ENCODE measurements around the gene ADAR.

- no peak for TF ChIP-seq RAD21 (IDR thresholded peaks at IDR 0.05; ENCODE audit: low read length)
- TF ChIP-seq POLR2A (IDR thresholded peaks at IDR 0.05; ENCODE audit: low read depth, low read length) = no peak
- no peak for TF ChIP-seq SMC3 (IDR thresholded peaks at IDR 0.05; ENCODE audit: low read depth, low read length)
- TF ChIP-seq CTCF (conservative IDR thresholded peaks at IDR 0.05; ENCODE audit: low read depth, low read length) = no peak
Observed at GRCh38 chr1:154549202-154549770, 58.7 kb downstream of the ADAR start.
